ENCODE measurements around the gene BSND.

The BSND gene

DNA sequence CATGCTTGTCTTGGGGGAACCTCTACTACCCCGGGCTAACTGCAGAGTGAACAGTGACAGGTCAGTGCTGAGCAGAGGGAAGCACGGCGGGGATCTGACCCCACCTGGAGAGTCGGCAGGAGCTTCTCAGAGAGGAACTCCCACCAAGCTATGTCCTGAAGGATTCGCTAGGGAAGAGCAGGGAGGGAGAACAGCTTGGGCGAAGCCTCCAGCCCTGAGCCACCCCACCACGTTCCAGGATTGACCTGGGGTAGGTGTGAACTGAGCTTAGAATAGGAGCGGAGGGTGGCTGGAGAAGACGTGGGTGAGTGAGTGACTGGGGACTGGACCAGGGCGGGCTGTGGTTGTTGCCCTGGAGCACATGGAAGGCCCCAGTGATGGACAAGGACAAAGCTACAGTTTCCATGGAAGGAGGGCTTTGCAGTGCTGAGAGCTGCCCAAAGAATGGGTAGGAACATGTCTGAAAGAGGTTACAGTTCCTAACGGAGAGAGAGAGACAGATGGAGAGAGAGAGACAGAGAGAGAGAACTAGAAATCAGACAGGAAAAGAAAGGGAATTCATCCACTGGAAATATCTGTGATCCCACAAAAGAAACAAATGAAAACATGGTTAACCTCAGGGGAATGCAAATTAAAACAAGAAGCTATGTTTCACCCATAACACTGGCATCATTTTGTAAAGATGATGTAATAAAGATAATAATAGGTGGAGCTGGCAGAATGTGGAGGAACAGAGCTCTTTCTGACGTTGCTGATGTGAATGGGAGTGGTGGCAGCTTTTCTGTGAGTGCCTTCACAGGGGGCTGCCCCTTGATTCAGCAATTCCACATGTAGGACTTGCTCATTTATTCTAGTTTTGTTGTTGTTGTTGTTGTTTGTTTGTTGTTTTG lies 17.2 kb downstream of the BSND start:
- ChIA-PET CTCF (interaction anchor here (0.7 to 4.0 kb wide), 5 partner anchors 17 to 742 kb away, joined by 3 to 17 read pairs (median 4); no protein-coding TSS in a partner anchor), POLR2A (interaction anchor here (0.6 to 0.9 kb wide), 2 partner anchors 129 to 956 kb away, joined by 3 to 4 read pairs; partner anchors contain the start of gene DHCR24)
- no peak overlapping the region for H3K27ac ChIP-seq (ENCODE audit: extremely low read depth, low read depth, low read length)
- no peaks in the 10 kb centered on the region for H3K4me1 ChIP-seq (ENCODE audit: control insufficient read depth, insufficient read depth, low read length)
- TF ChIP-seq KLF7 (tag by site-specific recombination; IDR thresholded peaks at IDR 0.05; ENCODE audit: borderline replicate concordance), result no peak
- peak; percentile 55; the same call in 1 of the 2 replicates for TF ChIP-seq ZNF549 (tag by site-specific recombination; IDR thresholded peaks at IDR 0.05)
- peak; percentile 32; the same call in 1 of the 2 replicates for TF ChIP-seq ZNF664 (tag by site-specific recombination; IDR thresholded peaks at IDR 0.05)
- no peaks in the 10 kb centered on the region for H3K9me3 ChIP-seq (ENCODE audit: control insufficient read depth, insufficient read depth, low read depth, low read length)
- H3K36me3 ChIP-seq (ENCODE audit: control insufficient read depth in 2 of 2, insufficient read depth in 1 of 2, low read length in 2 of 2), result no peaks in the 10 kb centered on the region
- no peak overlapping the region for H3K4me3 ChIP-seq (ENCODE audit: low read depth, low read length)

DNA sequence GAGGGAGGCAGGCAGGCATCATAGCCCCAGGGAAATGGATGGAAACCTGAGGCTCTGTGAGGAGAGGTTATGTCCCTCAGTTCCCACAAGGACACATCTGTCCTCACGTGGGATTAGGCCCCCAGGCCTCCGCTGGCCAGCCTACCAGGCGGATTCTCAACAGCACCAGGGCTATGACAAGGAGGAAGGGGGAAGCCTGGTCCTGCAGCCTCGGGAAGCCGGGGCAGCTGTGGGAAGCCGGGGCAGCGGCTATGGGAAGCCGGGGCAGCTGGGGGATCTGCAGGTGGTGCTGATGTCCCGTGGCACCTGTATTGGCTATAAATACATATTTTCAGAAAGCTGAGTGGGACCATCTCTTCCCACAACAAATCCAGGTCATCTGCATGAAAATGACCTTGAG lies 19.7 kb downstream of the BSND start:
- CTCF ChIA-PET, result interaction anchor here (0.5 to 2.4 kb wide), 6 partner anchors 22 to 1583 kb away, joined by 3 to 12 read pairs (median 4); no protein-coding TSS in a partner anchor
- TF ChIP-seq, protein P1, sequence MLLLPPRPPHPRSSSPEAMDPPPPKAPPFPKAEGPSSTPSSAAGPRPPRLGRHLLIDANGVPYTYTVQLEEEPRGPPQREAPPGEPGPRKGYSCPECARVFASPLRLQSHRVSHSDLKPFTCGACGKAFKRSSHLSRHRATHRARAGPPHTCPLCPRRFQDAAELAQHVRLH (tag by site-specific recombination; IDR thresholded peaks at IDR 0.05), result no peak
- no peak for TF ChIP-seq MZF1 (tag by site-specific recombination; IDR thresholded peaks at IDR 0.05; ENCODE audit: borderline replicate concordance)
- TF ChIP-seq SETDB1 (IDR thresholded peaks at IDR 0.05; ENCODE audit: insufficient read length, low read length), result no peak
- no peak for TF ChIP-seq ZNF19 (tag by site-specific recombination; IDR thresholded peaks at IDR 0.05; ENCODE audit: low read depth)
- no peak for TF ChIP-seq ZFP3 (tag by site-specific recombination; IDR thresholded peaks at IDR 0.05; ENCODE audit: low read depth)
- TF ChIP-seq, protein P2, sequence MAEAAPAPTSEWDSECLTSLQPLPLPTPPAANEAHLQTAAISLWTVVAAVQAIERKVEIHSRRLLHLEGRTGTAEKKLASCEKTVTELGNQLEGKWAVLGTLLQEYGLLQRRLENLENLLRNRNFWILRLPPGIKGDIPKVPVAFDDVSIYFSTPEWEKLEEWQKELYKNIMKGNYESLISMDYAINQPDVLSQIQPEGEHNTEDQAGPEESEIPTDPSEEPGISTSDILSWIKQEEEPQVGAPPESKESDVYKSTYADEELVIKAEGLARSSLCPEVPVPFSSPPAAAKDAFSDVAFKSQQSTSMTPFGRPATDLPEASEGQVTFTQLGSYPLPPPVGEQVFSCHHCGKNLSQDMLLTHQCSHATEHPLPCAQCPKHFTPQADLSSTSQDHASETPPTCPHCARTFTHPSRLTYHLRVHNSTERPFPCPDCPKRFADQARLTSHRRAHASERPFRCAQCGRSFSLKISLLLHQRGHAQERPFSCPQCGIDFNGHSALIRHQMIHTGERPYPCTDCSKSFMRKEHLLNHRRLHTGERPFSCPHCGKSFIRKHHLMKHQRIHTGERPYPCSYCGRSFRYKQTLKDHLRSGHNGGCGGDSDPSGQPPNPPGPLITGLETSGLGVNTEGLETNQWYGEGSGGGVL (tag by site-specific recombination; IDR thresholded peaks at IDR 0.05), result no peak
- TF ChIP-seq, protein P3, sequence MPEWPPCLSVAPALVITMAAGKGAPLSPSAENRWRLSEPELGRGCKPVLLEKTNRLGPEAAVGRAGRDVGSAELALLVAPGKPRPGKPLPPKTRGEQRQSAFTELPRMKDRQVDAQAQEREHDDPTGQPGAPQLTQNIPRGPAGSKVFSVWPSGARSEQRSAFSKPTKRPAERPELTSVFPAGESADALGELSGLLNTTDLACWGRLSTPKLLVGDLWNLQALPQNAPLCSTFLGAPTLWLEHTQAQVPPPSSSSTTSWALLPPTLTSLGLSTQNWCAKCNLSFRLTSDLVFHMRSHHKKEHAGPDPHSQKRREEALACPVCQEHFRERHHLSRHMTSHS (tag by site-specific recombination; IDR thresholded peaks at IDR 0.05), result no peak
- no peak for TF ChIP-seq ZNF138 (tag by site-specific recombination; IDR thresholded peaks at IDR 0.05; ENCODE audit: borderline replicate concordance)
- TF ChIP-seq, protein P4, sequence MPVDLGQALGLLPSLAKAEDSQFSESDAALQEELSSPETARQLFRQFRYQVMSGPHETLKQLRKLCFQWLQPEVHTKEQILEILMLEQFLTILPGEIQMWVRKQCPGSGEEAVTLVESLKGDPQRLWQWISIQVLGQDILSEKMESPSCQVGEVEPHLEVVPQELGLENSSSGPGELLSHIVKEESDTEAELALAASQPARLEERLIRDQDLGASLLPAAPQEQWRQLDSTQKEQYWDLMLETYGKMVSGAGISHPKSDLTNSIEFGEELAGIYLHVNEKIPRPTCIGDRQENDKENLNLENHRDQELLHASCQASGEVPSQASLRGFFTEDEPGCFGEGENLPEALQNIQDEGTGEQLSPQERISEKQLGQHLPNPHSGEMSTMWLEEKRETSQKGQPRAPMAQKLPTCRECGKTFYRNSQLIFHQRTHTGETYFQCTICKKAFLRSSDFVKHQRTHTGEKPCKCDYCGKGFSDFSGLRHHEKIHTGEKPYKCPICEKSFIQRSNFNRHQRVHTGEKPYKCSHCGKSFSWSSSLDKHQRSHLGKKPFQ (tag by site-specific recombination; IDR thresholded peaks at IDR 0.05), result no peak
- no peak for TF ChIP-seq ZNF132 (tag by site-specific recombination; IDR thresholded peaks at IDR 0.05; ENCODE audit: borderline replicate concordance)
- TF ChIP-seq ZNF157 (tag by site-specific recombination; IDR thresholded peaks at IDR 0.05), result no peak
- TF ChIP-seq, protein P5, sequence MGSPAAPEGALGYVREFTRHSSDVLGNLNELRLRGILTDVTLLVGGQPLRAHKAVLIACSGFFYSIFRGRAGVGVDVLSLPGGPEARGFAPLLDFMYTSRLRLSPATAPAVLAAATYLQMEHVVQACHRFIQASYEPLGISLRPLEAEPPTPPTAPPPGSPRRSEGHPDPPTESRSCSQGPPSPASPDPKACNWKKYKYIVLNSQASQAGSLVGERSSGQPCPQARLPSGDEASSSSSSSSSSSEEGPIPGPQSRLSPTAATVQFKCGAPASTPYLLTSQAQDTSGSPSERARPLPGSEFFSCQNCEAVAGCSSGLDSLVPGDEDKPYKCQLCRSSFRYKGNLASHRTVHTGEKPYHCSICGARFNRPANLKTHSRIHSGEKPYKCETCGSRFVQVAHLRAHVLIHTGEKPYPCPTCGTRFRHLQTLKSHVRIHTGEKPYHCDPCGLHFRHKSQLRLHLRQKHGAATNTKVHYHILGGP (tag by site-specific recombination; IDR thresholded peaks at IDR 0.05), result no peak
- no peak for TF ChIP-seq ZSCAN23 (tag by site-specific recombination; IDR thresholded peaks at IDR 0.05)
- no peak for TF ChIP-seq ZNF785 (tag by site-specific recombination; IDR thresholded peaks at IDR 0.05)
- TF ChIP-seq ZNF354C (tag by site-specific recombination; IDR thresholded peaks at IDR 0.05; ENCODE audit: borderline replicate concordance, low read depth), result no peak
- TF ChIP-seq ZNF16 (tag by site-specific recombination; IDR thresholded peaks at IDR 0.05; ENCODE audit: low read depth), result no peak
- TF ChIP-seq ZNF416 (tag by site-specific recombination; IDR thresholded peaks at IDR 0.05), result no peak

More for the DNA sequence above, 19.7 kb downstream of the BSND start:
- H3K27ac ChIP-seq (ENCODE audit: extremely low read depth, low read depth, low read length), result no peak overlapping the region
- POLR2A ChIA-PET, result no interaction called here
- H3K4me3 ChIP-seq (ENCODE audit: low read depth, low read length), result no peak overlapping the region
- no peaks in the 10 kb centered on the region for H3K36me3 ChIP-seq (ENCODE audit: control insufficient read depth in 2 of 2, insufficient read depth in 1 of 2, low read length in 2 of 2)
- H3K4me1 ChIP-seq (ENCODE audit: control insufficient read depth, insufficient read depth, low read length), result no peaks in the 10 kb centered on the region
- no peaks in the 10 kb centered on the region for H3K9me3 ChIP-seq (ENCODE audit: control insufficient read depth, insufficient read depth, low read depth, low read length)

All from HEK293 (cell line).